IPS-11a (cell line): ENCODE measurements around the gene KSR2.

Experiments used
- H3K4me3 ChIP-seq: one replicate; pipeline ENCODE4 v1.5.1; 2013; ENCODE audit warnings: low read depth, low read length, control low read depth

Gene KSR2

DNA sequence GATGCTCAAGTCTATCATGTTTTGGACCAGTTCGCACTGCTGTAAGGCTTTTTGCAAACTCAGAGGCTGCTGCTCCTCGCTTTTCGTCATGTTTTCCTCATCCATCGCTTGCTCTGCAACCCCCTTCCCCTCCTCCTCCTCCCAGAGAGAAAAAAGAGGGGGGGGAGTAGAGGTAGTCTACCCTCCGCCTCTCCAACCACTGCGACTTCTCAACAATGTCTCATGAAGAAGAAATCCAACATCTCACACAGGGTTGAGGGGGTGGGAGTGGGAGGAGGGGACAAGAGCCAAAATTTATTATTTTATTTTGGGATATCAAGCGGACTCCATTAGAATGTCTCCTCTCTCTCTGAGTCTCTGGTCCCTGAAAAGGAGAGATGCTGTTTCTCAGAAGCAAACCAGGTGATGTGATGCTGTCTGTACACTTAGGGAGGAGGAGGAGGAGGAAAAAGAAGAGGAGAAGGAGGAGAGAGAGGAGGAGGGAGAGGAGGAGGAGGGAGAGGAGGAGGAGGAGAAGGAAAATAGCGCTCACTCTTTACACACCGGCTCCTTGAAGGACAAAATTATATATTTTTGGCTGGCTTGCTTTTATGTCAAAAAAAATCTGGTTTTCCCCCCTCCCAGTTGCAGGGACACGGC, 520 bp downstream of the KSR2 start:
- H3K4me3 ChIP-seq: peak overlapping the region; percentile 68

GRCh38 chr12:117967512-117967911, 1.3 kb downstream of the KSR2 start:
- H3K4me3 ChIP-seq: peak overlapping the region; percentile 68

- H3K4me3 ChIP-seq: no peak overlapping the region
Observed at GRCh38 chr12:117967043-117967442, 1.7 kb downstream of the KSR2 start.

- H3K4me3 ChIP-seq: no peak overlapping the region
Observed at GRCh38 chr12:117966511-117966910, 2.3 kb downstream of the KSR2 start.

- no peak overlapping the region for H3K4me3 ChIP-seq
Observed at GRCh38 chr12:117963836-117964235, 5.0 kb downstream of the KSR2 start.

DNA sequence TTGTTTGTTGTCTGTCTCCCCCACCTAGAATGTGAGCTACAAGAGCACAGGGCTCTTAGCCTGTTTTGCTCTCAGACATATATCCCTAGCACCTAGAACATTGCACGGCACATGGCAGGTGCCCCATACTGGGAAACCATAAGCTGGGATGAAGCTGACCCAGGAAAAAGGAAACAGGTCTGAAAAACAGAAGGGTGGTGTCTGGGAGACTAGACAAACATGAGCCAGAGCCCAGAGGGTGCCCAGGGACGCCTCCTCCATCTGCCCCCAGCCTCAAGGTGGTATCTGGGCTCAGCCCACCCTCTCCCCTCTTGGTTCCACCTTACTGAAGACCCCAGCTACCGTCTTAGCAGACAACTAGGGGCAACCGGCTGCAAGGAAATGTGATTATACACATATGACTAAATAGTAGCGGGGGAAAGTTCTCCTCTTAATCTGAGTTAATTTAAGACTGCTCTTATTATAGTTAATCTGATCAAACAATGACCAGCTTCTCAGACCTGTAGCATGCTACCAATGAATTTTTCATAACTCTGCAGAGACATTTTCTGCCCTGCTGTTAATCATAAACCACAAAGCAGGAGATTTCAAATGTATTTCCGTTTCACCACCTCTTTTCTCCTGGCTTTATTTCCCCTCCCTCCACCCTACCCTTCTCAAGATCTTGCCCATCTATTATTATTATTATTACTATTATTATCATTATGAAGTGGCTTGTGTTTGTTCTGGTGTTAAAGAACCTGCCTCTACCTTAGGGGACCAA, 31.9 kb downstream of the KSR2 start:
- H3K4me3 ChIP-seq: no peak overlapping the region

GRCh38 chr12:117933545-117933944, 35.2 kb downstream of the KSR2 start:
- no peak overlapping the region for H3K4me3 ChIP-seq

DNA sequence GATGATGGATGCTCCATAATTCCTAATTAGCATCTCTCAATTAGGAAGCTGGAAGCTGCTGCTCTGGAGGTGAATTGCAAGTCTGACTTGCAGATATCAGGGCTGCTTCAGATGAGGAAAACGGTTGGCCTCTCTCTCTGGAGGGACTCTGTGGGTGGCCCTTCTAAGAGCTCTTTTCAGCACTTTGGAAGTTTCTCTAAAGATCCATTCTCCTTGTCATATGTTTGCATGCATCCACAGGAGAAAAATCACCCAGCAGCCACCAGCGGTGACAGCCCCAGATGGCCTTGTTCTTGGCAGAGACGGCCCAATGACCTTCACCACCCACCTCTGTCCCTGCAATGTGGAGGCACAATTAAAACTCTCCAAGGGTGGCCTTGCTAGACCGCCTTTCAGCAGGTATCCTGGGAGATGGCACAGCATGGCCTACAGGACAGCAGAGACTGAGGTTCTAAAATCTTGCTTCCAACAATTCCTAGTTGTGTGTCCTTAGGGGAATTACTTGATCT, 42.3 kb downstream of the KSR2 start:
- no peak overlapping the region for H3K4me3 ChIP-seq

- no peak overlapping the region for H3K4me3 ChIP-seq
Observed at GRCh38 chr12:117921929-117922777, 46.6 kb downstream of the KSR2 start.

DNA sequence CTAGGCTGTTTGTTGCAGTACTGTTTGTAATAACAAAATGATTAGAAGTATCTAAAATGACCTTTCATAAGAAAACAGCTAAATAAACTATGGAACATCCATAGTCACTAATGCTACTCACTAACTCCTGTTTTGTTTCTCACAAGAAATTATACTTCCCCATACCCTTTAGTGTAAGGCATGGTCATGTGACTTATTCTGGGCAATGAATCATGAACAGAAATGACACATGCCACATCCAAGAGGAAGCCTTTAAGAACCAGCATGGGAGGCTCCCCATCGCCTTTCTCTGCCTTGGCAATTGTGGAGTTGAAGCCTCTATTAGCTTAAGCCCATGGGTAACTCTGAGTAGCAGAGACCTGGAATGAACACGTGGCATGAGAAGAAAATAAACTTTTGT, 49.3 kb downstream of the KSR2 start:
- no peak overlapping the region for H3K4me3 ChIP-seq

GRCh38 chr12:117914686-117915085, 54.1 kb downstream of the KSR2 start:
- H3K4me3 ChIP-seq: no peak overlapping the region

GRCh38 chr12:117912756-117913155, 56.0 kb downstream of the KSR2 start:
- H3K4me3 ChIP-seq: no peak overlapping the region

GRCh38 chr12:117908411-117908810, 60.4 kb downstream of the KSR2 start:
- no peak overlapping the region for H3K4me3 ChIP-seq

GRCh38 chr12:117907108-117907689, 61.6 kb downstream of the KSR2 start:
- no peak overlapping the region for H3K4me3 ChIP-seq

- H3K4me3 ChIP-seq: no peak overlapping the region
Observed at GRCh38 chr12:117904051-117904450, 64.7 kb downstream of the KSR2 start.

- no peak overlapping the region for H3K4me3 ChIP-seq
Observed at GRCh38 chr12:117903110-117903840, 65.5 kb downstream of the KSR2 start.

GRCh38 chr12:117901631-117902030, 67.2 kb downstream of the KSR2 start:
- no peak overlapping the region for H3K4me3 ChIP-seq

- no peak overlapping the region for H3K4me3 ChIP-seq
Observed at GRCh38 chr12:117900561-117900960, 68.2 kb downstream of the KSR2 start.

GRCh38 chr12:117897372-117898161, 71.2 kb downstream of the KSR2 start:
- H3K4me3 ChIP-seq: no peak overlapping the region

- no peak overlapping the region for H3K4me3 ChIP-seq
Observed at GRCh38 chr12:117896009-117896408, 72.8 kb downstream of the KSR2 start.
